GM18505 (cell line): Measurements from ENCODE around the gene PDE8A.

ENCODE experiments used
- ATAC-seq: cut with Tn5 transposase; IDR thresholded peaks from one replicate; pipeline ENCODE4 v1.9.1; 2021; ENCODE audit not compliant: unreplicated experiment
- POLR2A ChIP-seq: IDR thresholded peaks from 4 replicates; pipeline ENCODE4 v1.6.1; 2011; ENCODE audit warnings: borderline replicate concordance; ENCODE audit not compliant: insufficient read depth, insufficient read length; ENCODE audit errors: extremely low read depth

Gene PDE8A

DNA sequence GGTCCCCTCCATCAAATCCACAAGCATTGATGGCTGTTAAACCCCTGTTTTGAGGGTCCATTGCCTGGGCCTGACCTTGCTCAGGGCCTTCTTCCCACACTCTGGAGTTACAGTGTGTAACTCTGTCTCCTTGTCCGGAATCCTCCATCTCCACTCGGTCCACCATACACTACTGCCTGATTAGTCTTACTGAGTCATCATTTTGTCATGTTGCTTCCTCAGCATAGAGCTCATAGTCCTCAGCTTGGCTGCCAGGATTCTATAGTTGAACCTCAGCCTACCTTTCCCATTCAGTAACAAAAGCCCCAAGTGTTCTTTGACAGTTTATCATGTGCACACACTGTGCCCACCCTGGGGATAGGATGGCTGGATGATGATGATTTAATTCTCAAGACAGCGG is 113.0 kb downstream of the PDE8A start:
- no peak for TF ChIP-seq POLR2A
- ATAC-seq, result no peak

DNA sequence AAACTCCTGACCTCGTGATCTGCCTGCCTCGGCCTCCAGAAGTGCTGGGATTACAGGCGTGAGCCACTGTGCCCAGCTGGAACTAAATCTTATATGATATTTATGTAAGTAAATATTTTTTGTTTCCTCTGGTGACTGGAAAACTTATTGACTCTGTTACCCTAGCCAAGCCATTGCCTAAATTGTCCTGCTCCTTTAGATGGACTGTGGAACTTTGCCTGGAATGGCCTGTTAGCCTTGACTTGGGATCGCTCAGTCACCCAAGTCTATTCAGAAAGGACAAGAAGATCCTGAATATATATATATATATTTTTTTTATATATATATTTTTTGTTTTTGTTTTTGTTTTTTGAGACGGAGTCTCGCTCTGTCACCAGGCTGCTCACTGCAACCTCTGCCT is 113.9 kb downstream of the PDE8A start:
- no peak for TF ChIP-seq POLR2A
- ATAC-seq, result no peak

DNA sequence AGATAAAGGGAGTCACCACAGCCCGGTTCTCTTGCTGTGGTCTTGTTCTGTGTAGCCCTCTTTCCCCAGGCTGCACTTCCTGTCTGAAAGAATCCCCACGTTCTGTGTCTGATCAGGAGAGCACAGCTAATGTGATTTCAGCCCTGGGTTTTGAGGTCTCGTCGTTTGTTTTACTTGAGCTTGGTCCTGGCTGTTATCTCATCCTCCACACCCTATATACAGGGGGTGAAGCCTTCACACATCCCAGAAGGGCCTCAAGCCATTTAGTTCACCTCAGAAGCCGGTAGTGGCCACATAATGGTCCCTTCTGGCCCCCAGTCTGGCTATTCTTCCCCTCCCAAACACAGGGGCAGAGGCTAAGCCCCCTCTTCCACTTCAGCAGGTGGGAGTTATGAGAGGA is 115.6 kb downstream of the PDE8A start:
- TF ChIP-seq POLR2A, result no peak
- ATAC-seq, result no peak

DNA sequence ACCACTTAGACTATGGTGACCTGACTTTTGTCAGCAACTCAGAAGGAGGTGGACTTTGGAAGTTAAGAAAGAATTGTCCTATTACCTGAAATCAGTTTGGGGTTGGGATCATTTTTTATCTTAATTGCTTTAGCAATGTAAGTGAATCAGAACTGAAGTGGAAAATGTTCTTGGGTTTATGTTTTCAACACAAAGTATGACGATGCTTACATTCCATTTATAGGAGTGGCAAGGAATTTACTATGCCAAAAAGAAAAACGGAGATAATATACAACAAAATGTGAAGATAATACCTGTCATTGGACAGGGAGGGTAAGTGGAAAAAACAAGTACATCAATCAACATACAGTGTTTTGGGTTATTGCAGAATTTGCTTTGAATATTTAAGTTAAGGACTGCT is 116.1 kb downstream of the PDE8A start:
- no peak for TF ChIP-seq POLR2A
- no peak for ATAC-seq

DNA sequence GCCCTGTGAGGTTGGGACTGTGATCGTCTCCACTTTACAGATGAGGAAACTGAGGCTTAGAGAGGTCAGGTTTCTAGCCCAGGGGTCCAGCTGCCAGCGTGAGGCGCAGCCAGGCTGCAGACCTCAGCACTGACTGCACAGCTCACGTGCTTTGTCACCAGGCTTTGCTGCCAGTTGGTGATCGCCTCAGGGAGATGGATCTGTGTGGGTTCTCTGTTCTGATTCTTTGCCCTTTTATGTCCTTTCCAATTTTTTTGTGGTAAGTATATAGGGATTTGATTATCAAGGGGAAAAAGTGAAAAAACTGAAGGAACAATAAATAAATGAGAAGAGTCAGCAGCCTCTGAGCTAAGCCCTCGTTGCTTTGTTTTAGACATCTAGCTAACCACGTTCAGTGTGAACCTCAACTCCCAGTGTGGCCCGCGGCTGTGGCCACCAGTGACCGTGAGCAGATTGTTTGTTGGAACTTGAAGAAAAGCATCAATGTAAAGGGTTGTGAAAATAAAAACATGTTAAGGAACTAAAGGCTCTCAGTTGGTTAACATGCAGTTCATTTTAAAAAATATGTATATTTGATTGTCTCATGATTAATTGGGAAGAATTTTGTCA is 117.6 kb downstream of the PDE8A start:
- no peak for ATAC-seq
- no peak for TF ChIP-seq POLR2A

DNA sequence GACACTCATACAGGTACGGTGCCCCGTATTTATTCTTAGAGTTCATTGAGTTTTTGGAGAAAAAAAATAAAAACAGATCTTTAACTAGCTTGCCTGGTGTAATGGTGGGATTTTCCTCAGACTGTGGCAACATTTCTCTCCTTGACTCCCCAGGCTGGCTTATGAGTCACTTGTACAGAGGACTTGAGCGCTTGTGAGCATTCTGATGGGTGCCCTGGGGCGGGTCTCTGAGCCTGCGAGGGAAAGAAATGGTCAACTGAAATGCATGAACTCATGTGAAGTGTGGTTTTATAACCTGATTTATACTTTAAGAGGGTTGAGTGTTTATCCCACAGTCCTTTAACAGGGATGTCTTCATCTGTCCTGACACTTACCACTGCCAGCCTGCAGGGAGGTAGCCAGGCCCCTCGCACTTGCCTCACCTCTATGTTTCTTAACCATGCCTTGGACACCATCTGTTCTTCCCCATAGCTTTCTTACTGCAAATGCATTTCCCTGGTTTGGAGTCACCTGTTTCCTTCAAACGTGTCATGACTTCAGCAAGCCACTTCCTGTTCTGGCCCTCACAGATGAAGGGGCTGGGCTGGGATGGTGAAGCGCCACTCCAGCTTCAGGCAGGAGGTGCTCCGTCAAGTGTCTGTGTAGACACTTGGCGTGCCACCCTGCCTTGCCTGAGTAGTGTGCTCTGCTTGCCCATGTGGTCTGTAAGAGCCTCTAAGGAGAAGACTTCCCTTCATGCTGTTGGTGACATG is 118.7 kb downstream of the PDE8A start:
- ATAC-seq, result no peak
- TF ChIP-seq POLR2A, result no peak

DNA sequence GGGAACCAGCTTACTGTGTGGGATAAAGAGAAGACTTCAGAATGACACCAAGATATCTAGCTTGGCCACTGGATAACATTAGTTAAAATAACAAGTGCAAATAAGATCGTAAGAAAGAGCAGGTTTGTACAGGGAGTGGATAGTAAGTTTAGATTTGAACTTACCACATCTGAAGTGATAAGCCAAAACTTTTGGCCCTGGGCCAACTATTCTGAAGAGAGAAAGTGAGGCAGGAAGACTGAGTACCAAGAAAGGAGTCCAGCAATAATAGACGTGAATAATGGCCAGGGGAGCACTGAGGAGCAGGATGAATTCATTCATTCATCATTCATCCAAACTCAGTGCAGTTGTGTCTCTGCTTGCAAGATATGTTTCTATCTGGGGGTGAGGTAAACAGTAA is 122.9 kb downstream of the PDE8A start:
- ATAC-seq, result no peak
- TF ChIP-seq POLR2A, result no peak

DNA sequence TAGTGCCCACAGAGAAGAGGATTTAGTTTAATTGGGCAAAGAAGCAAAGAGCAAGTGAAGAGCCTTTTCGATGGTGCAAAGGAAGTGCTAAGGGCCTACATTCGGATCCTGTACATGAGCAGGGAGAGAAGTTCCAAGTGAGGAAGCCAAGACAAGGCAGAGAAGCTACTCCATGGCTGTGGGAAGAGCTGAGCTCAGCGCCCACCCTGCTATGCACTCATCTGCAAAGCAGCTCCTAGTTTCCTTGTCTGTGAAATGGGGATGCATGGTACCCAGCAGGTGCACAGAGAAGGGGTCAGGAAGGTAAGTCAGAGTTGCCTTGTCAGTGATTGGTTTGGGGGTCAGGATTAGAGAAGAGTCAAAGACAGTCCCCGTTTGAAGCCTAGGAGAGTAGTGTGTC is 126.5 kb downstream of the PDE8A start:
- no peak for ATAC-seq
- TF ChIP-seq POLR2A, result no peak

DNA sequence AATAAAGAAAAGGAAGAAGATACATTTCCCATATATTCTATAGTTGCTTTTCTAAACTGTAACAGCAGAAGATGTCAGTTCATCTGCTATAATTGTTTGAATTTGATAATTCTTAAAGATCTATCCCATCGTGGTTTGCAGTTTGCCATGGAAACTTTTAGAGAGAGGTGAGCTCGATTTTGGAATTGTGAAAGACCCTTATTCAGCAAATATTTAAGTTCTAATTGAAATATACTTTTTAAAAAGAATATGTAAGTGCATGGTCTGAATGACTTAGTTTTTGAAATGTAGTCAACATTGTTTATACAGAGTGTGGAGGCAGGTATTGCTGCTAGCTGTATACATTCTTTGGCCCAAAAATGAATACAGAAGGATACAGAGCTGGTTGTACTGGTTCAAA is 127.7 kb downstream of the PDE8A start:
- no peak for ATAC-seq
- no peak for TF ChIP-seq POLR2A

DNA sequence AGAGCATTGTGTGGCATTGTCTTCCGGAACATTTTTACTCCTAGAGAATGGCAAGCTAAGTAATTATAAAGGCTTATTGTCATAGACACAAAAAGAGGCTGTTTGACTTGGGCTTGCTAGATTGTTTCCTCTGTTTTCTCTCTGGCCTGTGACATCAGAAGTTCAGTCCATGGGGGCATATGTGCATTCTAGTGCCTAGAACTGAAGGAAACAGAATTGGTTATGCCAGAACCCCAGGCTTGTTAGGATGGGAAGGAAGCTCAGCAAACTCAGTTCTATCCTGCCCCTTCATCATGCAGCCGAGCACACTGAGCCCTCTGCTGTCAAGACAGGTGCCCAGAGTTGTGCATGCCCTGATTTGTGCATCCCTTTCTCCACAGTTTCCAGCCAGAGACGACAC is 131.3 kb downstream of the PDE8A start:
- no peak for ATAC-seq
- TF ChIP-seq POLR2A, result no peak

DNA sequence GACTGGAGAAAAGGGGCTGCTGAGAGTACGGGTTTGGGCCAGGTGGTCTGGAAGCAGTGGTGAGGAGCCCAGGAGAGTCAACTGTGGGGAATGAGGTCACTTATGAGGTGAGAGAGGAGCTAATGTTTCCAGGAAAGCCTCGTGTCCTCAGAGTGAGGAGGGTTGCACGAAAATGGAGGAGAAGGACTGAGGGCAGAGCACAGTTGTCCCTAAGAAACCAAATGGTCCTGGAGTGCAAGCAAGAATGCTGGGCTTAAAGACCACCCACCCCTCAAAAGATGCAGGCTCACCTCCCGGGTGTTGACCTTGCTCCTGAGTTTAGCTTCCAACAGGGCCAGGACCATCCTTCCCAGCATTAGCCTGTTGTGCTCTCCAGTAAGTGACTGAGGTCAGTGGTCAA is 133.2 kb downstream of the PDE8A start:
- ATAC-seq, result no peak
- no peak for TF ChIP-seq POLR2A

DNA sequence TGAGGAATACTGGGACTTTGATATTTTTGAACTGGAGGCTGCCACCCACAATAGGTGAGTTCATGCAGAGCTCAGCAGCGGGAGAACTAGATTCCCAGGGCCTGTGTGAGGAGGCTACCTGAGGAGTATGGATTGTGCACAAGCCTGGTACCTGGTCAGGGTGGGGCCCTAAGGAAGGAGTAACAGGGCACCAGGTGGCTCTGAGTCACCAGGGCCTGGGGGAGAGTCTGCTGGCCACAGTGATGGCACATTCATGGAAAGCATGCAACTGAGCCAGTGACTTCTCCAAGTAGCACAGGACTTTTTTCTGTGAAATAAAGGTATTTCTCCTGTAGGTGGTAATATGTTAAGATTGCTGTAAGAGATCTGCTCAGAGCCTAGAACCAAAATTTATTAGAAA is 134.4 kb downstream of the PDE8A start:
- ATAC-seq, result no peak
- no peak for TF ChIP-seq POLR2A

DNA sequence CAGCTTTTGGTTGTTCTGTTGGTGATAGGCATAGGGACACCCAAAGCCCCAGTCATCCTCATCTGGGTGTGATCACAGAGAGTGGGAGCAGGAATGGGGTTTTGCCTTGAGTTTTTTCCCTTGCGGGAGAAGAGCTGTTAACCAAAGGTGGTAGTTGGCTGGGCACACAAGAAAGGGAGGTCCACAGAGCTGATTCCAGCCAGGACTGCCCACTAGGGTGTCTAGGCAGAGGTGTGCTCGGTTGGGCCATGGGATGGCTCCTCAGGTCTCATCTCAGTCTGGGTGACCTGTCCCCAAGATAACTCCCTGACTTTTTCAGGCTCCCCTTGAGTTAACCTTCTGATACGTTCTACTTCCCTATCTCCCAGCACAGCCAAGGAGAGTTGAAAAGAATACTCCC is 134.8 kb downstream of the PDE8A start:
- no peak for ATAC-seq
- TF ChIP-seq POLR2A, result no peak

DNA sequence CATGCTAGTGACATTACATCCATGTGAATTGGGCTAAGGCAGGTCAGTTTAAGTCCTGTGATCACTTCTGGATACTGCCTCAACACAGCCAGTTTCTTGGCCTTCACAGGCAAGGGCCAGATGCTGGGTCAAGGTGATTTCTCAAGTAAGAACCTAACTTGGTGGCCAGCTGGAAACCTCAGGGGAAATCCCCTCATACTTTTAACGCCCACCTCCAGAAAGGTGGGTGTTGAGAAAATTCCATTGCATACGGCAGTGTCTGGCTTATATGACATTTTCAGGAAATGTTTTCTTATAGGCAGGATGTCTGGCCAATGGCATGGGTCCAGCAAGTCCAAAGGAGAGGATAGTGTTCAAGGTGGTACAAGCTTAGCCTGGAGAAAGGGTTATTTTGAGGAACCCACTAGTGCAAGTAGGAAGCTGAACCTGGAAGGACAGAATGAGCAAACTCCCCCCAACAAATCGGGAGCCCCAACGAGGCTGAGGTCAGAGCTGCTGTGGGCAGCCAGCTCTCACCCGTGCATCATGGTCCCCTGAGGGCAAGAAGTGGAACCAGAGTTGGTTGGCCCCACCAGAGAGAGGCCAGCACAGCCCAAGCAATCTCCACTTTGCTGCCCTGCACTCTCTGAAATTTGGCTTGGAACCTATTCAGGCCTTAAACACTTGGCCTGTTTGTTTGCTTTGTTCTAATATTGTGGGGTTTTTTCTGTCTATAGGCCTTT is 135.4 kb downstream of the PDE8A start:
- TF ChIP-seq POLR2A, result no peak
- ATAC-seq, result no peak
